C4-2B (cell line): ENCODE data around the gene MAPK7.

Experiments used
- H3K27ac ChIP-seq: fragments of 450-650 bp; 2 replicates; pipeline ENCODE4 v1.5.1; 2017
- ZFX ChIP-seq: fragments of 450-650 bp; IDR thresholded peaks from 2 replicates; pipeline ENCODE4 v1.6.1; 2017
- TF ChIP-seq, protein P1 (sequence below): fragments of 450-650 bp; conservative IDR thresholded peaks from 2 replicates; pipeline ENCODE4 v1.5.1; 2017; ENCODE audit warnings: mild to moderate bottlenecking

Gene MAPK7

DNA sequence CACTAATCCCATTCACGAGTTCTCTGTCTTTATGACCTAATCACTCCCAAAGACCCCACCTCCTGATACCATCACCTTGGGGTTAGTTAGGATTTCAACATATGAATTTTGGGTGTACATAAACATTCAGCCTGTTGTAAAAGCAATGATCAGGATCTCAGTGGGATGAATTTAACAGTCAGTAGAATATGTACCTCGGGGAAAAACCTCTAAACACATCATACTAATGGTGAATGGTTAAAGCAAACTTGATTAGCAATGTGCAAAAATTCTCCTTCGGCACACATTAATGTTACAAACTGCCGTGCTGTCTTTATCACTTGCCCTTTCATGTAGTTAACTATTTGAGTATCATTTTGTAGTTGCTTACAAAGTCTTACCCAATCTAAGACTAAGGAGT, 42.9 kb downstream of the MAPK7 start:
- TF ChIP-seq, protein P1, sequence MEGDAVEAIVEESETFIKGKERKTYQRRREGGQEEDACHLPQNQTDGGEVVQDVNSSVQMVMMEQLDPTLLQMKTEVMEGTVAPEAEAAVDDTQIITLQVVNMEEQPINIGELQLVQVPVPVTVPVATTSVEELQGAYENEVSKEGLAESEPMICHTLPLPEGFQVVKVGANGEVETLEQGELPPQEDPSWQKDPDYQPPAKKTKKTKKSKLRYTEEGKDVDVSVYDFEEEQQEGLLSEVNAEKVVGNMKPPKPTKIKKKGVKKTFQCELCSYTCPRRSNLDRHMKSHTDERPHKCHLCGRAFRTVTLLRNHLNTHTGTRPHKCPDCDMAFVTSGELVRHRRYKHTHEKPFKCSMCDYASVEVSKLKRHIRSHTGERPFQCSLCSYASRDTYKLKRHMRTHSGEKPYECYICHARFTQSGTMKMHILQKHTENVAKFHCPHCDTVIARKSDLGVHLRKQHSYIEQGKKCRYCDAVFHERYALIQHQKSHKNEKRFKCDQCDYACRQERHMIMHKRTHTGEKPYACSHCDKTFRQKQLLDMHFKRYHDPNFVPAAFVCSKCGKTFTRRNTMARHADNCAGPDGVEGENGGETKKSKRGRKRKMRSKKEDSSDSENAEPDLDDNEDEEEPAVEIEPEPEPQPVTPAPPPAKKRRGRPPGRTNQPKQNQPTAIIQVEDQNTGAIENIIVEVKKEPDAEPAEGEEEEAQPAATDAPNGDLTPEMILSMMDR = no peak
- TF ChIP-seq ZFX = no peak
- no peak overlapping the region for H3K27ac ChIP-seq

DNA sequence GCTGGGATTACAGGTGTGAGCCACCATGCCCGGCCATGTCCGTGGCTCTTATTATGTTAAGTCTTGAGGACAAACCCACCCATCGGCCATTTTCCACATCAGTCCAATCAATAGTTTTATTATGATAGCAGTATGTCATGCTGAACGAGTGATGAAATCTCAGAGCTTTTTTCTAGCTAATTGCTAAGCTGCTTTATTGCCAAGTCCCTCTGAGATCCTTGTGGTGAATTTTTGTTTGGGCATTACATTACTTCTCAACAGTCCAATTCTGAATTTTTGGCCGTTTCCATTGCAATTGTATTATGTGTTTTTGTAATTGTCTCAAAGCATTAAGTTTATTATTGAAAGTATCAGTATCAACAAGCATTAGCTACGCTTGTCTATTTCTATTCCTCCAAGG, 43.6 kb downstream of the MAPK7 start:
- H3K27ac ChIP-seq = no peak overlapping the region
- no peak for TF ChIP-seq ZFX
- TF ChIP-seq, protein P1 = no peak

DNA sequence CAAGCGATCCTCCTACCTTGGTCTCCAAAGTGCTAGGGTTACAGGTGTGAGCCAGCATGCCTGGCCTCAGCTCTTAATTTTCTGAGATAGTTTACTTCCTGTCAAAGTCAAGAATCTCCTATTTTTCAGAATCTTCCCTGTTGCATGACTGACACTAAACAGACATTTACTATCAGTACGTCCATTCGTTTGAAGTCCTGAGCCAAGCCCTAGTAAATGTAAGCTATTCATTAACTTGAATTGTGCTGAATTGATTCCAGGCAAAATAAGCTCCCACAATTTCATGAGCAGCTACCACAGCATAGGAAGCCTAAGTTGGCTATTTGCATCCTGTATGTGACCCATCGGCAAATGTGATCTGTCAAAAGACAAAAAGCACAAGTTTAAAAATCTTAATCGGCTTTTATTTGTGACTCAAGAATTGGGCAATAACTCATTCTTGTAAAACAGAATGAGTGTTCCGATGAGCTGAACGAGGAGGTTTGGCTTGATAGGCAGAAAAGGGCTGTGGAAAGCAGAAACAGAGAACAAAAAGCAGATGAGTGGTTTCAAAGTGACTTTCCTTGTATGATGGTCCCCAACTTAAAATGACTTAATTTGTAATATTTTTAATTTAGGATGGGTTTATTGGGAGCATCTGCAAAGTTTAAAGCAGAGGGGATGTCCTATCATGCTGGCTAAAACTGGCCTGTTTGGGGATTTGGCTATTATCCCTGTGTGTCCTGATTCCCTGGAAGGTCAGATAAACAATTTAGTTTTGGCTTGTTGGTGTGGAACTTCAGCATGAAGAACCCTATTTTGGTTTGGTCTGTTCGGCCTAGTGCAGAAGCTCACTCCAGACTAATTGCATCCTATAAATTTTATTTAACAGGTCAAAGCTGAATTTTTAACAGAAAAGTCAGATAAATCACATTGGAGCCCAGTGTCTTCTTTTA, 46.9 kb downstream of the MAPK7 start:
- no peak overlapping the region for H3K27ac ChIP-seq
- TF ChIP-seq, protein P1 = no peak
- TF ChIP-seq ZFX = no peak

DNA sequence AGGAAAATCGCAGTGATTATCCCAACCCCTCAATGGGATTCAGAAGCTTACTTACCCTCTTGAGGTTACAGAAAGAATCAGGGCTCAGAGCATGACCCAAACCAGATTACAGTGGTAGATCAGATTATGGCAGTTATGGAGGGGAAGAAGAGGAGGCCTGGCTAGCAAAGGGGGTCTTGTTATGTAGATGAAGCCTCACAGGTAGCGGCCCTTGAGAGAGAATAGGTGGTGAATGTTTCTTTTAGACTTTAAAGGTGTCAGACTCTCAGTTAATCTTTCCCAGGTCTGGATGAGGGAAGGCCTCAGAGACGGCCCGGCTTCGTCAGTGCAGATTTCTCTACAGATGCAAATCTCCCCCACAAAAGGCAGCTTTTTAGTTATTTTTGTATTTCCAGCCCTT, 48.3 kb downstream of the MAPK7 start:
- no peak overlapping the region for H3K27ac ChIP-seq
- TF ChIP-seq, protein P1 = no peak
- TF ChIP-seq ZFX = no peak

DNA sequence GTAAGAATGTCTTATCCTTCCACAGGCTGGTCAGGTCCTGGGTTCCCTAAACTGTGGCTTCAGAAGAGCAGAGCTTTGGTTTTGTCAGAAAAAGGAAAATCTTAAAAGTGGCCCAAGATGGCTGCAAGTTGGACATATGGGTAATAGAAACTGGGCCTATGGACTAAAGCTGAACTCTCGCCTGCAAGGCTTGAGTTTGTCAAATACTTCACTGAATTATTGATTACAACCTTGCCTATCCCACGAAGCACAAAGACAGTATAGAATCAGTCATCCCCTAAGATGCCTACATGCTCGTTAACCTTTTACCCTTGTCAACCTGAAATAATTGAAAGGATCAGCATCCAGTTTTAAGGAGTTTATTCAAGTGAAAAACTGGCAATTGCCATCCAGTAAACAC, 53.4 kb downstream of the MAPK7 start:
- TF ChIP-seq, protein P1 = no peak
- TF ChIP-seq ZFX = no peak
- no peak overlapping the region for H3K27ac ChIP-seq
